K562 (cell line): ENCODE data around the gene HOXB3. TPM values are rescaled to one million over a fixed set of nuclear protein-coding genes. Genes with fewer than 3 reads are reported as not detected.

Experiments used
- CEBPB ChIP-seq: fragments of 450-650 bp; IDR thresholded peaks from 2 replicates; pipeline ENCODE4 v1.6.1; 2016; ENCODE audit warnings: missing genetic modification characterization, missing compliant biosample characterization
- FOXP4 ChIP-seq: sonication (generic); formaldehyde crosslinking; IDR thresholded peaks from 2 replicates; pipeline ENCODE4 v1.8.0; 2022; ENCODE audit warnings: mild to moderate bottlenecking, missing genetic modification reagents, borderline replicate concordance
- GTF2E2 ChIP-seq: fragments of 200-800 bp; sonication (Bioruptor generic); IDR thresholded peaks from 2 replicates; pipeline ENCODE4 v1.6.1; 2016; ENCODE audit warnings: missing genetic modification characterization, missing compliant biosample characterization
- HDAC6 ChIP-seq: IDR thresholded peaks from 2 replicates; pipeline ENCODE4 v1.6.1; 2012; ENCODE audit warnings: low read depth, mild to moderate bottlenecking, control low read depth, inconsistent platforms, low read length, moderate library complexity
- NFIX ChIP-seq: fragments of 250-450 bp; sonication (Bioruptor Pico); IDR thresholded peaks from 2 replicates; pipeline ENCODE4 v1.4.0; 2020; ENCODE audit warnings: low read depth, mild to moderate bottlenecking, moderate library complexity
- OTX1 ChIP-seq: fragments of 450-650 bp; formaldehyde crosslinking; IDR thresholded peaks from 2 replicates; pipeline ENCODE4 v1.4.0; 2022; ENCODE audit warnings: mild to moderate bottlenecking
- RREB1 ChIP-seq: fragments of 250-450 bp; sonication (Bioruptor Pico); IDR thresholded peaks from 2 replicates; pipeline ENCODE4 v1.4.0; 2020
- ZBTB12 ChIP-seq: fragments of 250-450 bp; sonication (Bioruptor Pico); IDR thresholded peaks from 2 replicates; pipeline ENCODE4 v1.4.0; 2020
- ZNF592 ChIP-seq: fragments of 450-650 bp; IDR thresholded peaks from 2 replicates; pipeline ENCODE4 v1.6.1; 2017; ENCODE audit warnings: antibody characterized with exemption, mild to moderate bottlenecking
- polyA plus RNA-seq, 8 experiments: library from polyadenylated mRNA; depleted of rRNA in 4 of 8; stranded (reverse) in 5 of 8; unstranded in 3 of 8; fragments of >200 nt; fragmentation: Nextera tagmentation in 2 of 8; fragmentation: Illumina TruSeq in 1 of 8; extraction: Ambion mirVana in 2 of 8; extraction: Trizol in 1 of 8; gene quantifications; 2 replicates each; pipeline versions ENCODE4 v1.2.1 to v1.2.3, GENCODE V29; 2011 to 2014; ENCODE audit warnings: inconsistent platforms in 1 of 8, missing spikeins in 1 of 8
- total RNA-seq, 7 experiments: library from RNA; depleted of rRNA in 6 of 7; stranded (reverse); fragments of >200 nt in 6 of 7; fragmentation: Illumina TruSeq in 2 of 7; extraction: Trizol in 2 of 7; gene quantifications; 2 replicates each; pipeline versions ENCODE4 v1.2.1 to v1.2.3, GENCODE V29; 2011 to 2021; ENCODE audit warnings: low replicate concordance in 1 of 7
- TF ChIP-seq, protein P1 (sequence below): sonication (generic); formaldehyde crosslinking; IDR thresholded peaks from 2 replicates; pipeline ENCODE4 v1.8.0; 2022; ENCODE audit warnings: missing genetic modification reagents, mild to moderate bottlenecking, moderate library complexity, borderline replicate concordance

Gene HOXB3
- total and polyA plus RNA-seq, 9 of the 15 experiments (the other 6 are each of a cell fraction or from before 2014, with no cell fraction given), result 2.4 to 41.3 (median 20.2) TPM

- peak; percentile 43; the same call in 1 of the 2 replicates for TF ChIP-seq ZNF592
- TF ChIP-seq HDAC6, result no peak
- no peak for TF ChIP-seq OTX1 (CRISPR knock-in tag)
- no peak for TF ChIP-seq NFIX (CRISPR knock-in tag)
- TF ChIP-seq, protein P1, sequence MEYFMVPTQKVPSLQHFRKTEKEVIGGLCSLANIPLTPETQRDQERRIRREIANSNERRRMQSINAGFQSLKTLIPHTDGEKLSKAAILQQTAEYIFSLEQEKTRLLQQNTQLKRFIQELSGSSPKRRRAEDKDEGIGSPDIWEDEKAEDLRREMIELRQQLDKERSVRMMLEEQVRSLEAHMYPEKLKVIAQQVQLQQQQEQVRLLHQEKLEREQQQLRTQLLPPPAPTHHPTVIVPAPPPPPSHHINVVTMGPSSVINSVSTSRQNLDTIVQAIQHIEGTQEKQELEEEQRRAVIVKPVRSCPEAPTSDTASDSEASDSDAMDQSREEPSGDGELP (CRISPR knock-in tag), result peak; percentile 92
- no peak for TF ChIP-seq CEBPB
- TF ChIP-seq FOXP4 (CRISPR knock-in tag), result no peak
- no peak for TF ChIP-seq ZBTB12
- 0 out of 2 replicates have a peak, but pooled peaks have one; percentile 22 for TF ChIP-seq RREB1 (CRISPR knock-in tag)
- no peak for TF ChIP-seq GTF2E2 (tag)
Measured at GRCh38 chr17:48500435-48501426, 89.3 kb downstream of the HOXB3 start (continued).
